Right lobe of liver (tissue), 6 donors: ENCODE results near the gene TMEM51. TPM values are rescaled to one million over a fixed set of nuclear protein-coding genes. Genes with fewer than 3 reads are reported as not detected.

Source experiments
- ATAC-seq, 4 donors: fragments of 200-7000 bp; cut with Tn5 transposase; one replicate each; pipeline ENCODE4 v1.9.1; 2020; ENCODE audit warnings: mild to moderate bottlenecking in 4 of 4, moderate library complexity in 4 of 4
- DNase-seq, 3 donors: peaks; one replicate each; pipeline ENCODE4 v3.0.0-alpha.2; 2020
- H3K27ac ChIP-seq, 3 donors: fragments of 200-600 bp; one replicate each; pipeline ENCODE4 v1.8.0; 2022
- H3K27me3 ChIP-seq, 2 donors: fragments of 200-600 bp; one replicate each; pipeline ENCODE4 v1.8.0; 2022
- H3K36me3 ChIP-seq, 4 donors: fragments of 200-600 bp; sonication (generic) in 1 of 4; one replicate each; pipeline versions ENCODE4 v1.5.1 to v1.8.0; 2017 to 2022; ENCODE audit warnings: control low read depth in 1 of 4
- H3K4me1 ChIP-seq, 4 donors: fragments of 200-600 bp; sonication (generic) in 1 of 4; one replicate each; pipeline versions ENCODE4 v1.5.1 to v1.8.0; 2017 to 2022; ENCODE audit warnings: control low read depth in 1 of 4
- H3K4me3 ChIP-seq, 3 donors: fragments of 200-600 bp; one replicate each; pipeline ENCODE4 v1.8.0; 2022
- H3K9me3 ChIP-seq, 4 donors: fragments of 200-600 bp; sonication (generic) in 1 of 4; one replicate each; pipeline versions ENCODE4 v1.5.1 to v1.8.0; 2017 to 2022; ENCODE audit warnings: control low read depth in 1 of 4
- POLR2A ChIP-seq: fragments of 450-650 bp; IDR thresholded peaks from one replicate; pipeline ENCODE4 v1.6.1; 2017; ENCODE audit warnings: antibody characterized with exemption, mild to moderate bottlenecking
- WGBS: methylation state at CpG from one replicate; pipeline ENCODE4 v1.1.6; 2018; ENCODE audit warnings: low coverage, low lambda C conversion rate; ENCODE audit not compliant: insufficient coverage; ENCODE audit errors: missing lambda C conversion rate; 5-methylcytosine and 5-hydroxymethylcytosine counted together
- intact Hi-C, 2 donors: fragments of 100-400 bp; cut with DNase I; formaldehyde crosslinking; loops; one replicate each; pipeline versions ENCODE4 v1.11.2 to v1.14.1; 2022
- total RNA-seq, 6 experiments: library from RNA; depleted of rRNA in 2 of 6; stranded (reverse); fragments of >200 nt in 2 of 6; fragmentation: NEBNext Ultra II Directional in 3 of 6; extraction: Animal tissue kit (Norgen Biotek cat#: 25700) in 3 of 6; gene quantifications; one replicate each; pipeline versions ENCODE4 v1.1.0 to v1.2.4, GENCODE V29; 2016 to 2023
- TF ChIP-seq, protein P1 (sequence below), 4 donors: fragments of 200-600 bp in 3 of 4; fragments of 450-650 bp in 1 of 4; IDR thresholded peaks; one replicate each; pipeline versions ENCODE4 v1.5.1 to v1.8.0; 2016 to 2022; ENCODE audit warnings: antibody characterized with exemption in 4 of 4, mild to moderate bottlenecking in 2 of 4
- donor health status: DM: no; HTN: yes; CAD: no.
- donor health status: DM: no; HTN: no; CAD: no.
- donor health status: DM: no; HTN: no; CAD: no.
- donor health status: DM: no; HTN: yes; CAD: no.
- donor health status: DM: no; HTN: yes; CAD: no.

The TMEM51 gene
- total RNA-seq, 6 experiments from 2014 or later = 1.3 to 5.4 (median 1.9) TPM

DNA sequence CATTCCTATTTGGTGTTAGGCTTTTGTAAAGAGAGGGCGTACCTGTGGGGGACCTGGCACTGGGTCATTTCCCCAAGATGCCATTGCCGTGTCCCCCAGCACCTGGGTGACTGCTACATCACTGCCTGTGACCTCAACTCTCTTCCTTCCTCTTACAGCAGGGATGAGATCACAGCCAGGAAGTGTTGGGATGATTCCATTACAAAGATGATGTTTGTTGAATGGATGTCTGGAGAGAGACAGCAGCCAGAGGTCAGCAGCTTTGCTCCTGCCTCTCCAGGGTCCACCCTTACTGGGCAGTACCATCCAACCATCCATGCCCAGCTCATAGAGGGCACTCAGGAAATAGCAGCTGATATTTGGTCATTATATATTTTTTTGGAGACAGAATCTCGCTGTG, 35.1 kb downstream of the TMEM51 start:
- Histone ChIP-seq H3K27me3 (no peaks in the 10 kb centered on the region), H3K4me3 (no peak overlapping the region), H3K27ac (no peak overlapping the region), H3K9me3 (no peaks in the 10 kb centered on the region), H3K4me1 (peaks cover 0 to 2% (median 0%) of the 10 kb centered on the region in 4 donors), H3K36me3 (no peaks in the 10 kb centered on the region)
- DNase-seq (no peak), ATAC-seq (peak; percentile 21 to 69 (median 41))
- TF ChIP-seq, protein P1, sequence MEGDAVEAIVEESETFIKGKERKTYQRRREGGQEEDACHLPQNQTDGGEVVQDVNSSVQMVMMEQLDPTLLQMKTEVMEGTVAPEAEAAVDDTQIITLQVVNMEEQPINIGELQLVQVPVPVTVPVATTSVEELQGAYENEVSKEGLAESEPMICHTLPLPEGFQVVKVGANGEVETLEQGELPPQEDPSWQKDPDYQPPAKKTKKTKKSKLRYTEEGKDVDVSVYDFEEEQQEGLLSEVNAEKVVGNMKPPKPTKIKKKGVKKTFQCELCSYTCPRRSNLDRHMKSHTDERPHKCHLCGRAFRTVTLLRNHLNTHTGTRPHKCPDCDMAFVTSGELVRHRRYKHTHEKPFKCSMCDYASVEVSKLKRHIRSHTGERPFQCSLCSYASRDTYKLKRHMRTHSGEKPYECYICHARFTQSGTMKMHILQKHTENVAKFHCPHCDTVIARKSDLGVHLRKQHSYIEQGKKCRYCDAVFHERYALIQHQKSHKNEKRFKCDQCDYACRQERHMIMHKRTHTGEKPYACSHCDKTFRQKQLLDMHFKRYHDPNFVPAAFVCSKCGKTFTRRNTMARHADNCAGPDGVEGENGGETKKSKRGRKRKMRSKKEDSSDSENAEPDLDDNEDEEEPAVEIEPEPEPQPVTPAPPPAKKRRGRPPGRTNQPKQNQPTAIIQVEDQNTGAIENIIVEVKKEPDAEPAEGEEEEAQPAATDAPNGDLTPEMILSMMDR (IDR thresholded peaks at IDR 0.05) = no peak
- no peak for TF ChIP-seq POLR2A
- intact Hi-C loops = no loop called here
- WGBS = 83% methylated on average over 1 of the region's 3 CpGs

GRCh38 chr1:15189692-15190370, 36.3 kb downstream of the TMEM51 start:
- TF ChIP-seq, protein P1 (IDR thresholded peaks at IDR 0.05) = no peak
- no peak for TF ChIP-seq POLR2A
- H3K27ac ChIP-seq = no peak overlapping the region
- no peaks in the 10 kb centered on the region for H3K36me3 ChIP-seq
- DNase-seq (no peak), ATAC-seq (peak in 3 of 4 donors; percentile 15 to 66 (median 21))
- H3K27me3 ChIP-seq = peaks cover 0 to under 1% of the 10 kb centered on the region in 2 donors
- WGBS = 45% methylated on average over 5 of the region's 8 CpGs
- no peak overlapping the region for H3K4me3 ChIP-seq
- peaks cover 0 to 2% (median 0%) of the 10 kb centered on the region in 4 donors for H3K4me1 ChIP-seq
- intact Hi-C loops = no loop called here
- no peaks in the 10 kb centered on the region for H3K9me3 ChIP-seq

DNA sequence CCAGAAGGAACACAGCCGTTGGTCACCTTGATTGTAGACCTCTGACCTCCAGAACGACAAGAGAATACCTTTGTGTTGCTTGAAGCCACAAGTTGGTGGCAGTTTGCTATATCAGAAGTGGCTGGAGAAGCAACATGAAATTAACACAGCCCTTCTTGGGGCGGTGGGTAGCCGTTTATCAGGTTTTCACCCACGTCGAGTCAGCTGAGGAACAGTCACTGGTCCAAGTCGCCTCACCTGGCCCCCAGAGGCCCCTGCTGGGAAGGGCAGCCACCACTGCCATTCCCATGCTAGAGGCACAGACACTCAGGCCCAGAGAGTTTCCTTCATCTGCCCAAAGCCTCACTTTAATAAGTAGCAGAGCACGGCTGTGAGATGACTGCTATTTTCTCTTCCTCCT, 37.7 kb downstream of the TMEM51 start:
- WGBS = 66% methylated on average over 4 of the region's 8 CpGs
- TF ChIP-seq POLR2A = no peak
- TF ChIP-seq, protein P1 (IDR thresholded peaks at IDR 0.05) = no peak
- intact Hi-C loops = no loop called here
- H3K27me3 ChIP-seq = peaks cover 0 to 5% of the 10 kb centered on the region in 2 donors
- DNase-seq (no peak), ATAC-seq (no peak)
- H3K9me3 ChIP-seq = no peaks in the 10 kb centered on the region
- no peak overlapping the region for H3K27ac ChIP-seq
- peaks cover 0 to 2% (median 0%) of the 10 kb centered on the region in 4 donors for H3K4me1 ChIP-seq
- no peak overlapping the region for H3K4me3 ChIP-seq
- no peaks in the 10 kb centered on the region for H3K36me3 ChIP-seq

DNA sequence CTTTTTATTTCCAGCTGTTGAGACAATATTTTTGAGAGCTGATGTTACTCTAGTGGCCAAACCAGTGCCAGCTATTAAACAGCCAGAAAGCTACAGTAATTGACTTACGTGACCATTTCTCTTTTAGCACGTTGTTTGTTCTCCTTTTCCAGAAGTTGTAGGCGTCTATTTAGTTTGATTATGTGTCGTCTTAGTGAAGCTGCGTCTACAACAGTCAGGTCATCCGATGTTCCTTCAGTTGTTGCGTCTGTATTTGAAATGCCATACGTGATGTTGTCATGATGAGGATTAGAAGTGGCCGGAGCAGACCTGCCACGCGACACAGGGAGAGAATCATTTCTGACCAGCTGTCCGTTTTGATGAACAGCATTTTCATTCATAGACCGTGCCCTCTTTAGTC, 38.2 kb downstream of the TMEM51 start:
- no peaks in the 10 kb centered on the region for H3K36me3 ChIP-seq
- 55% methylated on average over 11 of the region's 13 CpGs for WGBS
- TF ChIP-seq, protein P1 (IDR thresholded peaks at IDR 0.05) = no peak
- TF ChIP-seq POLR2A = no peak
- DNase-seq = no peak
- ATAC-seq = no peak
- H3K4me3 ChIP-seq = no peak overlapping the region
- intact Hi-C loops = no loop called here
- no peak overlapping the region for H3K27ac ChIP-seq
- peaks cover 0 to 2% (median 0%) of the 10 kb centered on the region in 4 donors for H3K4me1 ChIP-seq
- no peaks in the 10 kb centered on the region for H3K9me3 ChIP-seq
- peaks cover 0 to 5% of the 10 kb centered on the region in 2 donors for H3K27me3 ChIP-seq
